Measurements from ENCODE around the gene FHIT.

The FHIT gene

DNA sequence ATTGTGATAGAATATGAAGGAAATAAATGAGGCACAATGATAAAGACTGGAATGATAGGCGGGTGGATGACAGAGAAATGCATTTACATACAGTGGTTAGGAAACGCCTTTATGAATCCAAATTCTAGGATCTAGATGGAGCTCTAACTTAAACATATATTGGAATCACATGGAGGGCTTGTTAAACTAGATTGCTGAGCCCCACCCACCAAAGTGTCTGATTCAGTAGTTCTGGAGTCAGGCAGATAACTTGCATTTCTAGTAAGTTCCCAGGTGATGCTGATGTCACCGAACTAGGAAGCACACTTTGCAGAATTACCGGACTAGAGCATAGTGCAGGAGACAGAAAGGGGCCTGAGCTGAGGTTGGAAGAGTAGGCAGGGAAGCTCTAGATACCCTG lies 837.2 kb downstream of the FHIT start:
- TF ChIP-seq, protein P1, sequence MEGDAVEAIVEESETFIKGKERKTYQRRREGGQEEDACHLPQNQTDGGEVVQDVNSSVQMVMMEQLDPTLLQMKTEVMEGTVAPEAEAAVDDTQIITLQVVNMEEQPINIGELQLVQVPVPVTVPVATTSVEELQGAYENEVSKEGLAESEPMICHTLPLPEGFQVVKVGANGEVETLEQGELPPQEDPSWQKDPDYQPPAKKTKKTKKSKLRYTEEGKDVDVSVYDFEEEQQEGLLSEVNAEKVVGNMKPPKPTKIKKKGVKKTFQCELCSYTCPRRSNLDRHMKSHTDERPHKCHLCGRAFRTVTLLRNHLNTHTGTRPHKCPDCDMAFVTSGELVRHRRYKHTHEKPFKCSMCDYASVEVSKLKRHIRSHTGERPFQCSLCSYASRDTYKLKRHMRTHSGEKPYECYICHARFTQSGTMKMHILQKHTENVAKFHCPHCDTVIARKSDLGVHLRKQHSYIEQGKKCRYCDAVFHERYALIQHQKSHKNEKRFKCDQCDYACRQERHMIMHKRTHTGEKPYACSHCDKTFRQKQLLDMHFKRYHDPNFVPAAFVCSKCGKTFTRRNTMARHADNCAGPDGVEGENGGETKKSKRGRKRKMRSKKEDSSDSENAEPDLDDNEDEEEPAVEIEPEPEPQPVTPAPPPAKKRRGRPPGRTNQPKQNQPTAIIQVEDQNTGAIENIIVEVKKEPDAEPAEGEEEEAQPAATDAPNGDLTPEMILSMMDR (conservative IDR thresholded peaks at IDR 0.05; ENCODE audit: low read depth, low read length) = no peak

GRCh38 chr3:60413551-60413950 lies 837.7 kb downstream of the FHIT start:
- TF ChIP-seq, protein P1 (conservative IDR thresholded peaks at IDR 0.05; ENCODE audit: low read depth, low read length) = no peak
- DNase-seq (ENCODE audit: low read depth) = no peak
- no peak overlapping the region for H3K4me3 ChIP-seq (ENCODE audit: low read depth, low read length)

More for the DNA sequence above, 837.2 kb downstream of the FHIT start:
- H3K4me3 ChIP-seq (ENCODE audit: low read depth, low read length) = no peak overlapping the region
- DNase-seq (ENCODE audit: low read depth) = no peak

DNA sequence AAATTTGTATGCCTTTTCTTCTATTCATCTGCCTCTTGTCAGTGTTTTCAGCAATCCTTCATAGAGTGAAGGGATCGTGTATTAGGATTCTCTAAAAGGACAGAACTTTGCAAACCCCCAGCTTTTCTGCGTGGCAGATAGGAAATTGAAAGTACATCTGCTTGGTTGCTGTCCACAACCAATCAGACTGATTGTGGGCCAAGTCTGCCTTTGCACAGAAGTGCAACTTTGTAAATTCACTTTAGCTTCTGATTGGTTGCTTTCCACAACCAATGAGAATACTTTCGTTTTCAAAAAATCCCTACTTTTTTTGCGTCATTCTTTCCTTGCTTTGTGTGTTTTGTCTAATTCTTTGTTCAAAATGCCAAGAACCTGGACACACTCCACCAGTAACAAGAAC lies 847.4 kb downstream of the FHIT start:
- DNase-seq (ENCODE audit: low read depth) = peak; percentile 13
- TF ChIP-seq, protein P1 (conservative IDR thresholded peaks at IDR 0.05; ENCODE audit: low read depth, low read length) = no peak
- H3K4me3 ChIP-seq (ENCODE audit: low read depth, low read length) = no peak overlapping the region

DNA sequence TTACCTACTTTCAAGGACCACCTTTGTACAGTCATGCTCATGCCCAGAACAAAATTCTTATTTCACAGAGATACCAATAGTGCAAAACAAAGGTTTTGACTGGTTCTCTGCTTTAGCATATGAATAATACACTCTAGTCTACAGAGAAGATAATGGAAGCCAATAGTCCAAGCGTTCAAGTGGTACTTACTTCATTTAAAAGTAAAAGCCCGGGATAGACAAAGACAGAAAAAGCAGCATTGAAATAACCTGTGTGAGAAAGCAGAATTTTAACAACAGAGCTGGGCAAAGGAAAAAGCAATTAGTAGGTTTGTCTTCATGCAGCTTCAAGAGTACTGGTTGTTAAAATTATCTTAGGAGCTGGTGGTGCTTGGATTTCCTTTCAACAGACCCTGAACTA lies 848.3 kb downstream of the FHIT start:
- no peak for DNase-seq (ENCODE audit: low read depth)
- TF ChIP-seq, protein P1 (conservative IDR thresholded peaks at IDR 0.05; ENCODE audit: low read depth, low read length) = no peak

GRCh38 chr3:60399861-60400845 lies 851.1 kb downstream of the FHIT start:
- peak; percentile 10 for DNase-seq (ENCODE audit: low read depth)
- no peak overlapping the region for H3K4me3 ChIP-seq (ENCODE audit: low read depth, low read length)
- TF ChIP-seq, protein P1 (conservative IDR thresholded peaks at IDR 0.05; ENCODE audit: low read depth, low read length) = no peak

More for the DNA sequence above, 848.3 kb downstream of the FHIT start:
- H3K4me3 ChIP-seq (ENCODE audit: low read depth, low read length) = no peak overlapping the region

GRCh38 chr3:60399292-60399691 lies 852.0 kb downstream of the FHIT start:
- TF ChIP-seq, protein P1 (conservative IDR thresholded peaks at IDR 0.05; ENCODE audit: low read depth, low read length) = no peak
- H3K4me3 ChIP-seq (ENCODE audit: low read depth, low read length) = no peak overlapping the region
- no peak for DNase-seq (ENCODE audit: low read depth)
